ENCODE results near the gene SAMM50. TPM values are rescaled to one million over a fixed set of nuclear protein-coding genes. Genes with fewer than 3 reads are reported as not detected.

SAMM50 gene
- polyA plus RNA-seq, 1 experiment, result 61.7 TPM

DNA sequence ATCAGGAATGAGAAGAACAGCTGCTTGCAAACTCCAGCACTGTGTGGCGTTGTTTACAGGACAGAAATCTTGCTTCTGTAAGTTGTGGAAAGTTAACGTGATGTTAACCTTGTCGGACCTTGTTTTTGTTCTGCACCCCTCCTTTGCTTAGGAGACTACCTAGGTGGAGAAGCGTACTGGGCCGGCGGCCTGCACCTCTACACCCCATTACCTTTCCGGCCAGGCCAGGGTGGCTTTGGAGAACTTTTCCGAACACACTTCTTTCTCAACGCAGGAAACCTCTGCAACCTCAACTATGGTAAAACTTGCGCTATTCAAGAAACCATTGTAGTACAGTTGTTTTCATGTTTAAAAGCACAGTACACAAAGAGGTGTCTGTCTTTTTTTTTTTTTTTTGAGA lies 33.7 kb downstream of the SAMM50 start:
- no peak overlapping the region for H3K4me3 ChIP-seq (ENCODE audit: low read depth, low read length)
- no peak overlapping the region for H3K27ac ChIP-seq (ENCODE audit: low read depth, low read length)
- no peaks in the 10 kb centered on the region for H3K27me3 ChIP-seq (ENCODE audit: control insufficient read depth, insufficient read depth, low read length)
- ChIA-PET POLR2A (no interaction called here), CTCF (no interaction called here)
- no peak for DNase-seq (ENCODE audit: low read depth, low spot score)
- TF ChIP-seq, protein P1, sequence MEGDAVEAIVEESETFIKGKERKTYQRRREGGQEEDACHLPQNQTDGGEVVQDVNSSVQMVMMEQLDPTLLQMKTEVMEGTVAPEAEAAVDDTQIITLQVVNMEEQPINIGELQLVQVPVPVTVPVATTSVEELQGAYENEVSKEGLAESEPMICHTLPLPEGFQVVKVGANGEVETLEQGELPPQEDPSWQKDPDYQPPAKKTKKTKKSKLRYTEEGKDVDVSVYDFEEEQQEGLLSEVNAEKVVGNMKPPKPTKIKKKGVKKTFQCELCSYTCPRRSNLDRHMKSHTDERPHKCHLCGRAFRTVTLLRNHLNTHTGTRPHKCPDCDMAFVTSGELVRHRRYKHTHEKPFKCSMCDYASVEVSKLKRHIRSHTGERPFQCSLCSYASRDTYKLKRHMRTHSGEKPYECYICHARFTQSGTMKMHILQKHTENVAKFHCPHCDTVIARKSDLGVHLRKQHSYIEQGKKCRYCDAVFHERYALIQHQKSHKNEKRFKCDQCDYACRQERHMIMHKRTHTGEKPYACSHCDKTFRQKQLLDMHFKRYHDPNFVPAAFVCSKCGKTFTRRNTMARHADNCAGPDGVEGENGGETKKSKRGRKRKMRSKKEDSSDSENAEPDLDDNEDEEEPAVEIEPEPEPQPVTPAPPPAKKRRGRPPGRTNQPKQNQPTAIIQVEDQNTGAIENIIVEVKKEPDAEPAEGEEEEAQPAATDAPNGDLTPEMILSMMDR (IDR thresholded peaks at IDR 0.05; ENCODE audit: low read depth, low read length), result no peak
- no peaks in the 10 kb centered on the region for H3K9me3 ChIP-seq (ENCODE audit: control insufficient read depth, insufficient read depth, low read length)

DNA sequence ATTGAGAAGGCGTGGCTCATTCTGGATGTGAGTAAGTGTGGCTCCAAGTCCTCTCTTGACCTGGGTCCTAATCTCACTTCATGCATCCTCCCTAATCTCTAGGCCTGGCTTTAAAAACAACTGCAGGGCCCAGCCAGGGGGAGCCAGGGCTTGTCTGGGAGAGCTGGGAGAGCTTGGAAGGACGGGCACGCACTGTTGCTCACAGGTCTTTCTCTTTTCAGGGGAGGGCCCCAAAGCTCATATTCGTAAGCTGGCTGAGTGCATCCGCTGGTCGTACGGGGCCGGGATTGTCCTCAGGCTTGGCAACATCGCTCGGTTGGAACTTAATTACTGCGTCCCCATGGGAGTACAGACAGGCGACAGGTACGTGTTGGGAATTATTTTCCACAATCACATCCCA lies 34.8 kb downstream of the SAMM50 start:
- Histone ChIP-seq H3K27ac (ENCODE audit: low read depth, low read length) (no peak overlapping the region), H3K4me3 (ENCODE audit: low read depth, low read length) (no peak overlapping the region), H3K9me3 (ENCODE audit: control insufficient read depth, insufficient read depth, low read length) (no peaks in the 10 kb centered on the region), H3K27me3 (ENCODE audit: control insufficient read depth, insufficient read depth, low read length) (no peaks in the 10 kb centered on the region)
- POLR2A ChIA-PET, result no interaction called here
- TF ChIP-seq, protein P1 (IDR thresholded peaks at IDR 0.05; ENCODE audit: low read depth, low read length), result no peak
- CTCF ChIA-PET, result interaction anchor here (0.6 to 1.3 kb wide), 3 partner anchors 45 to 636 kb away, joined by 3 to 8 read pairs (median 3); no protein-coding TSS in a partner anchor
- DNase-seq (ENCODE audit: low read depth, low spot score), result no peak

DNA sequence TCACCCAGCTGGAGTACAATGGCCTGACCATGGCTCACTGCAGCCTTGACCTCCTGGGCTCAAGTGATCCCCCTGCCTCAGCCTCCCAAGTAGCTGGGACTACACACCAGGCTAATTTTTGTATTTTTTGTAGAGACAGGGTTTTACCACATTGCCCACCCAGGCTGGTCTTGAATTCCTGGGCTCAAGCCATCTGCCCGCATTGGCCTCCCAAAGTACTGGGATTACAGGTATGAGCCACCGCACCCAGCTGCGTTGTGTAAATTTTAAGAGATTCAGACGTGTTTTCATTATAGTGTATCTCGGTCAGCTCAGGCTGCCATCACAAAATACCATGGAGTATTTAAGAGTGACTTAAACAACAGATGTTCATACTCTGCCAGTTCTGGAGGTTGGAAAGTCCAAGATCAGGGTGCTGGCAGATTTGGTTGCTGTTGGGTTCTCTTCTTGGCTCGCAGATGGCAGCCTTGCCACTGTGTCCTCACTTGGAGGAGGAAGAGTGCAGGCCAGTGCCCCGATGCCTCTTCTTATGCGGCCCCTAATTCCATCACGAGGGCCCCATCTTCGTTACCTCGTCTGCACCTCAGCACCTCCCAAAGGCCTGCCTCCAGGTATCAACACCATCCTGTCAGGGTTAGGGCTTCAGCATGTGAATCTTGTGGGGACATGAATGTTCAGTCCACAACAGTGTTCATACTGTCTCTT lies 36.2 kb downstream of the SAMM50 start:
- TF ChIP-seq, protein P1 (IDR thresholded peaks at IDR 0.05; ENCODE audit: low read depth, low read length), result no peak
- H3K4me3 ChIP-seq (ENCODE audit: low read depth, low read length), result no peak overlapping the region
- no peaks in the 10 kb centered on the region for H3K27me3 ChIP-seq (ENCODE audit: control insufficient read depth, insufficient read depth, low read length)
- no peaks in the 10 kb centered on the region for H3K9me3 ChIP-seq (ENCODE audit: control insufficient read depth, insufficient read depth, low read length)
- CTCF ChIA-PET, result interaction anchor here (5.2 kb wide), 1 partner anchor 635 kb away, joined by 143 read pairs; no protein-coding TSS in a partner anchor
- no peak for DNase-seq (ENCODE audit: low read depth, low spot score)
- POLR2A ChIA-PET, result interaction anchor here (0.6 kb wide), 1 partner anchor 398 kb away, joined by 5 read pairs; no protein-coding TSS in a partner anchor
- no peak overlapping the region for H3K27ac ChIP-seq (ENCODE audit: low read depth, low read length)

DNA sequence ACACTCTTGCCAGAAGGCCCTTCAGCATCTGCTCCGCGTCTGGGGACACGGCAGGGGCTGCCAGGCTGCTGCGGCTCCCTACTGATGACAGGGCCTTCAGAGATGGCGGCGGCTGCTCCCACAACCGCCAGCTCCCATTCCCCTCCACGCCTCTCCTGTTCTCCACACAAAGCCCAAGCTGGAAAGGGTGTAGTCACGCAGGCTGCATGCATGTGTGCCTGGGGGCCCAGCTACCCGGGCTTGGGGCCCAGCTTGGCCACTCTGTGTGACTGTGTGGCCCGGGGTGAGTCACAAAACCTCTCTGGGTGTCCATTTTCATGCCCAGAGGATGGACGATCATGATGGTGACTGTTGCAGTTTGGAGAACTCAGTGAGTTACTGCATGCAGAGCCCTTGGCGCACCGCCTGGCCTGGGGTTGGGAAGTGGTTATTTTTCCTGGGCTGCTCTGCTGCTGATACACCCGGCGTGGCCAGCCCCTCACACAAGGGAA lies 37.1 kb downstream of the SAMM50 start:
- TF ChIP-seq, protein P1 (IDR thresholded peaks at IDR 0.05; ENCODE audit: low read depth, low read length), result no peak
- H3K27ac ChIP-seq (ENCODE audit: low read depth, low read length), result no peak overlapping the region
- no peaks in the 10 kb centered on the region for H3K9me3 ChIP-seq (ENCODE audit: control insufficient read depth, insufficient read depth, low read length)
- no peak for DNase-seq (ENCODE audit: low read depth, low spot score)
- H3K4me3 ChIP-seq (ENCODE audit: low read depth, low read length), result no peak overlapping the region
- ChIA-PET CTCF (interaction anchor here (0.8 to 5.2 kb wide), 29 partner anchors 9 to 677 kb away, joined by 3 to 143 read pairs (median 5); no protein-coding TSS in a partner anchor), POLR2A (no interaction called here)
- no peaks in the 10 kb centered on the region for H3K27me3 ChIP-seq (ENCODE audit: control insufficient read depth, insufficient read depth, low read length)

DNA sequence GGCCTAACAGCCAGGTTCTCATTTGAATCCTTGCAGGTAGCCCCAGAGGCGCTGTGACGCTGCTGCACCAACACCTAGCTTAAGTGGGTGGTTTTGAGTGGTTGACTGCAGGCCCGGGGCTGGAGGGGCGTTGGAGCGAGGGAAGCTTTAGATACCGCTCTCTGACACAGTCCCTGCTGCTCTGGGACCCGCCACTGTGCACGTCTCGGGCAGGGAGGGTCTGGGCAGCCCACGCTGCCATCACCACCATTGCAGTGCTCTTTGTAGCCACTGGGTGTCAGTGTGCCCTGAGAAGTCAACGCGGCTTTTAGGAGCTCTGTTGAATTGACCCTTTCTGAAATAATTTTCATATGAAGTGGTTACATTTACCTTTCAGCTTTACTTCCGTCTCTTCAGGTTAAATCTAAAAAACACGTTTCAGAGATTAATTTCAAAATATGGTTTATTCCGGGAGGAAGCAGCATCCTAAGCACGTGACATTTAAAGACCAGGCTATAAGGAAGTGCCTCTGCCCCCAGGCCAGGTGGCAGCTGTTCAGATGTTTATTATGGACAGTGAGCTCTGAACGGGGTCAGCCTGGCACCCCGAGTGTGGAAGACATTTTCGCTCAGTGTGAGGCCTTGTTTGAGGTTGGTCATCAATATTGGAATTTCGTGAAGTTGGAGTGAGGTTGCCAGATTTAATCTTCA lies 38.0 kb downstream of the SAMM50 start:
- CTCF ChIA-PET, result interaction anchor here (0.5 to 5.2 kb wide), 65 partner anchors 8 to 692 kb away, joined by 3 to 143 read pairs (median 4); no protein-coding TSS in a partner anchor
- TF ChIP-seq, protein P1 (IDR thresholded peaks at IDR 0.05; ENCODE audit: low read depth, low read length), result peak; percentile 98
- Histone ChIP-seq H3K27ac (ENCODE audit: low read depth, low read length) (no peak overlapping the region), H3K27me3 (ENCODE audit: control insufficient read depth, insufficient read depth, low read length) (no peaks in the 10 kb centered on the region), H3K9me3 (ENCODE audit: control insufficient read depth, insufficient read depth, low read length) (no peaks in the 10 kb centered on the region), H3K4me3 (ENCODE audit: low read depth, low read length) (no peak overlapping the region)
- peak; percentile 30 for DNase-seq (ENCODE audit: low read depth, low spot score)
- POLR2A ChIA-PET, result no interaction called here

All from AG04450 (cell line).